ENCODE results near the gene MTMR12.
"Not testable (repeated sequence)": the region's sequence is repeated elsewhere in the genome, so short reads cannot be mapped to it uniquely, and the experiment has no call there.

DNA sequence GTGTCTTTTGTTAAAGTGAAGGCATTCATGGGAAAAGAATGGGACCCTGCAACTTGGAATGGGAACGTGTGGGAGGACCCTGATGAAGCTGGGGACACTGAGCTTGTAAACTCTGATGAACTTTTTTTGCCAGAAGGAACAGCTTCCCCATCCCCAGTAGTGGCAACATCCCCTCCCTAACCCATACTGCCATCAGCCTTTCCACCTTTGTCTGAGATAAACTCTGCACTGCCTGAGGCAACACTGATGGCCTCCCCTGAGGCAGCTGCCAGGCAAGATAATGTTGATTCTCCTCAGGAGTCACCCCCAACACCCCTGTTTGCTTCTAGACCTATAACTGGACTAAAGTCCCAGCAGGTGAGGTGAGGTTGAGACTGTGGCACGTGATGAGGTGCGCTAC is 24.6 kb downstream of the MTMR12 start:
- not testable (repeated sequence) for TF ChIP-seq CTCF (conservative IDR thresholded peaks at IDR 0.05; ENCODE audit: low read depth, low read length); EZH2 (IDR thresholded peaks at IDR 0.05; ENCODE audit: low read length, unreplicated experiment)

All from PC-3 (cell line).